ENCODE data around the gene TTC22.

Gene TTC22

GRCh38 chr1:54745274-54745673 is 55.8 kb downstream of the TTC22 start:
- no peak for DNase-seq

GRCh38 chr1:54744696-54745095 is 56.4 kb downstream of the TTC22 start:
- DNase-seq: no peak

GRCh38 chr1:54743416-54744226 is 57.5 kb downstream of the TTC22 start:
- no peak for DNase-seq

- DNase-seq: no peak
These were observed 58.8 kb downstream of the TTC22 start for GRCh38 chr1:54742282-54742681.

- no peak for DNase-seq
These were observed 59.6 kb downstream of the TTC22 start for GRCh38 chr1:54741531-54741930.

- DNase-seq: no peak
These were observed 62.9 kb downstream of the TTC22 start for GRCh38 chr1:54738244-54738643.

- no peak for DNase-seq
These were observed 64.4 kb downstream of the TTC22 start for GRCh38 chr1:54736685-54737084.
